GM12878 (cell line): ENCODE results near the gene CLMP. TPM values are rescaled to one million over a fixed set of nuclear protein-coding genes. Genes with fewer than 3 reads are reported as not detected.

ENCODE experiments used
- CBX3 ChIP-seq: fragments of 200-600 bp; sonication (generic); IDR thresholded peaks from 2 replicates; pipeline ENCODE4 v1.6.1; 2016; ENCODE audit warnings: low read depth, borderline replicate concordance
- CUX1 ChIP-seq: IDR thresholded peaks from 2 replicates; pipeline ENCODE4 v1.6.1; 2012; ENCODE audit warnings: improper control_type of control experiment, low read depth, low read length; ENCODE audit not compliant: insufficient replicate concordance
- FOXK2 ChIP-seq: fragments of 450-650 bp; IDR thresholded peaks from 2 replicates; pipeline ENCODE4 v1.6.1; 2017; ENCODE audit warnings: mild to moderate bottlenecking, moderate library complexity
- HDGF ChIP-seq: fragments of 450-650 bp; IDR thresholded peaks from 2 replicates; pipeline ENCODE4 v1.6.1; 2016; ENCODE audit warnings: antibody characterized with exemption
- KLF5 ChIP-seq: fragments of 450-650 bp; IDR thresholded peaks from 2 replicates; pipeline ENCODE4 v1.6.1; 2014; ENCODE audit warnings: mild to moderate bottlenecking; ENCODE audit not compliant: partially characterized antibody
- RAD21 ChIP-seq: IDR thresholded peaks from 2 replicates; pipeline ENCODE4 v1.6.1; 2011; ENCODE audit warnings: mild to moderate bottlenecking, low read depth, low read length, moderate library complexity; ENCODE audit not compliant: insufficient read depth
- SIN3A ChIP-seq: IDR thresholded peaks from 2 replicates; pipeline ENCODE4 v1.6.1; 2012; ENCODE audit warnings: low read depth, low read length, improper control_type of control experiment
- SMAD1 ChIP-seq: fragments of 450-650 bp; IDR thresholded peaks from 2 replicates; pipeline ENCODE4 v1.6.1; 2018; ENCODE audit warnings: mild to moderate bottlenecking, low read depth; ENCODE audit not compliant: partially characterized antibody
- TCF3 ChIP-seq: IDR thresholded peaks from 2 replicates; pipeline ENCODE4 v1.6.1; 2012; ENCODE audit warnings: low read depth, mild to moderate bottlenecking, low read length, borderline replicate concordance; ENCODE audit not compliant: insufficient read depth
- WRNIP1 ChIP-seq: IDR thresholded peaks from 2 replicates; pipeline ENCODE4 v1.6.1; 2011; ENCODE audit warnings: low read depth, low read length, improper control_type of control experiment, borderline replicate concordance
- ZBED1 ChIP-seq: IDR thresholded peaks from 2 replicates; pipeline ENCODE4 v1.6.1; 2016; ENCODE audit warnings: borderline replicate concordance
- polyA plus RNA-seq, 11 experiments: library from polyadenylated mRNA; depleted of rRNA in 4 of 11; unstranded in 6 of 11; stranded (reverse) in 5 of 11; fragments of >200 nt; fragmentation: Nextera tagmentation in 4 of 11; fragmentation: Illumina TruSeq in 1 of 11; extraction: Ambion mirVana in 4 of 11; extraction: Trizol in 1 of 11; gene quantifications; 1 replicate in 1 of 11; 2 replicates in 10 of 11; pipeline versions ENCODE4 v1.2.1 to v1.2.3, GENCODE V29; 2011 to 2016; ENCODE audit warnings: inconsistent platforms in 2 of 11, missing spikeins in 2 of 11, low read depth in 1 of 11
- total RNA-seq, 4 experiments: library from RNA; depleted of rRNA in 3 of 4; stranded (reverse); fragments of >200 nt in 3 of 4; fragmentation: Illumina TruSeq in 1 of 4; extraction: Trizol in 1 of 4; gene quantifications; 2 replicates each; pipeline versions ENCODE4 v1.2.1 to v1.2.3, GENCODE V29; 2013 to 2021
- TF ChIP-seq, protein P1 (sequence below): IDR thresholded peaks from 2 replicates; pipeline ENCODE4 v1.6.1; 2011; ENCODE audit warnings: mild to moderate bottlenecking, low read depth, low read length, moderate library complexity; ENCODE audit not compliant: insufficient replicate concordance
- TF ChIP-seq, protein P2 (sequence below): IDR thresholded peaks from 2 replicates; pipeline ENCODE4 v1.6.1; 2012; ENCODE audit warnings: low read length, inconsistent platforms
- TF ChIP-seq, protein P3 (sequence below): fragments of 450-650 bp; IDR thresholded peaks from 2 replicates; pipeline ENCODE4 v1.6.1; 2017; ENCODE audit warnings: mild to moderate bottlenecking, moderate library complexity
- TF ChIP-seq, protein P4 (sequence below): IDR thresholded peaks from 2 replicates; pipeline ENCODE4 v1.6.1; 2012; ENCODE audit warnings: low read depth, low read length, improper control_type of control experiment

Gene CLMP
- total and polyA plus RNA-seq, 10 of the 15 experiments (the other 5 are each of a cell fraction or from before 2014, with no cell fraction given), result 0.01 to 0.71 (median 0.20) TPM; not detected in 4

DNA sequence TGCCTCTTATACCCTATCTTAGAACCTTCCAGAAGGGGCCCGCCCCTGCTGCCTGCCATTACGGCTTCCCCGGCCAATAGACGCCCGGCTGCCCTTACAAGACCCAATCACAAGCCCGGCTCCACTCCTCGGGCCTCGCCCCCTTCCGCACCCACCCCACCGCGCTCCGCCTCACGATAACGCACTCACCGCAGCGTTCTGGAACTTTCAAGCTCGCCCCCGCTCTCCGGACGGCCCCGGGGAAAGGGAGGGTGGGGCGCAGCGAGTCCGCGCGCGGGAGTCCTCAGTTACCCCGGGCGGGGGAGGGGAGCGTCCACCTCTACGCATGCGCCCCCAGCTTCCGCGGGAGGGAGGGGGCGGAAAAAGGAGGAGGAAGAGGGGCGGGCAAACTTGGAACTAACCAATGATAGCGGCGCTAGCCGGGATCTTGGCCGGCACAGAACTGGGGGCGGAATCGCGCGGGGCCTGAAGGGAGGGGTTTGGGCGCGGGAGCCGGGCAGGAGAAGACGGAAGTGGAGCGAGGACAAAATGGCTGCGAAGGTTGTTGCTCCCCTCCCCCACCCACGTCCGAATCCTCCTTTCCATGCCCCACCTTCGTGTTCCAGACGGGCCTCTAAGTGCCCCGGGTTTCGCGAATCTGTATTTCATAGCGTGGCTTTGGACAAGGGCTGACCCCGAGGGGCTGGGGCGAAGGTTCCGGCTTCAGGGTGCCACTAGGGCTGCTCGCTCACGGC is 132.7 kb downstream of the CLMP start (continued):
- TF ChIP-seq, protein P1, sequence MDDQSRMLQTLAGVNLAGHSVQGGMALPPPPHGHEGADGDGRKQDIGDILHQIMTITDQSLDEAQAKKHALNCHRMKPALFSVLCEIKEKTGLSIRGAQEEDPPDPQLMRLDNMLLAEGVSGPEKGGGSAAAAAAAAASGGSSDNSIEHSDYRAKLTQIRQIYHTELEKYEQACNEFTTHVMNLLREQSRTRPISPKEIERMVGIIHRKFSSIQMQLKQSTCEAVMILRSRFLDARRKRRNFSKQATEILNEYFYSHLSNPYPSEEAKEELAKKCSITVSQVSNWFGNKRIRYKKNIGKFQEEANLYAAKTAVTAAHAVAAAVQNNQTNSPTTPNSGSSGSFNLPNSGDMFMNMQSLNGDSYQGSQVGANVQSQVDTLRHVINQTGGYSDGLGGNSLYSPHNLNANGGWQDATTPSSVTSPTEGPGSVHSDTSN, result peak; percentile 34
- TF ChIP-seq ZBED1 (no peak), TCF3 (no peak), HDGF (peak; percentile 94), KLF5 (no peak), FOXK2 (no peak), CUX1 (no peak), SIN3A (no peak), RAD21 (no peak), WRNIP1 (no peak), CBX3 (no peak), SMAD1 (no peak)
- TF ChIP-seq, protein P2, sequence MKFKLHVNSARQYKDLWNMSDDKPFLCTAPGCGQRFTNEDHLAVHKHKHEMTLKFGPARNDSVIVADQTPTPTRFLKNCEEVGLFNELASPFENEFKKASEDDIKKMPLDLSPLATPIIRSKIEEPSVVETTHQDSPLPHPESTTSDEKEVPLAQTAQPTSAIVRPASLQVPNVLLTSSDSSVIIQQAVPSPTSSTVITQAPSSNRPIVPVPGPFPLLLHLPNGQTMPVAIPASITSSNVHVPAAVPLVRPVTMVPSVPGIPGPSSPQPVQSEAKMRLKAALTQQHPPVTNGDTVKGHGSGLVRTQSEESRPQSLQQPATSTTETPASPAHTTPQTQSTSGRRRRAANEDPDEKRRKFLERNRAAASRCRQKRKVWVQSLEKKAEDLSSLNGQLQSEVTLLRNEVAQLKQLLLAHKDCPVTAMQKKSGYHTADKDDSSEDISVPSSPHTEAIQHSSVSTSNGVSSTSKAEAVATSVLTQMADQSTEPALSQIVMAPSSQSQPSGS, result no peak
- TF ChIP-seq, protein P3, sequence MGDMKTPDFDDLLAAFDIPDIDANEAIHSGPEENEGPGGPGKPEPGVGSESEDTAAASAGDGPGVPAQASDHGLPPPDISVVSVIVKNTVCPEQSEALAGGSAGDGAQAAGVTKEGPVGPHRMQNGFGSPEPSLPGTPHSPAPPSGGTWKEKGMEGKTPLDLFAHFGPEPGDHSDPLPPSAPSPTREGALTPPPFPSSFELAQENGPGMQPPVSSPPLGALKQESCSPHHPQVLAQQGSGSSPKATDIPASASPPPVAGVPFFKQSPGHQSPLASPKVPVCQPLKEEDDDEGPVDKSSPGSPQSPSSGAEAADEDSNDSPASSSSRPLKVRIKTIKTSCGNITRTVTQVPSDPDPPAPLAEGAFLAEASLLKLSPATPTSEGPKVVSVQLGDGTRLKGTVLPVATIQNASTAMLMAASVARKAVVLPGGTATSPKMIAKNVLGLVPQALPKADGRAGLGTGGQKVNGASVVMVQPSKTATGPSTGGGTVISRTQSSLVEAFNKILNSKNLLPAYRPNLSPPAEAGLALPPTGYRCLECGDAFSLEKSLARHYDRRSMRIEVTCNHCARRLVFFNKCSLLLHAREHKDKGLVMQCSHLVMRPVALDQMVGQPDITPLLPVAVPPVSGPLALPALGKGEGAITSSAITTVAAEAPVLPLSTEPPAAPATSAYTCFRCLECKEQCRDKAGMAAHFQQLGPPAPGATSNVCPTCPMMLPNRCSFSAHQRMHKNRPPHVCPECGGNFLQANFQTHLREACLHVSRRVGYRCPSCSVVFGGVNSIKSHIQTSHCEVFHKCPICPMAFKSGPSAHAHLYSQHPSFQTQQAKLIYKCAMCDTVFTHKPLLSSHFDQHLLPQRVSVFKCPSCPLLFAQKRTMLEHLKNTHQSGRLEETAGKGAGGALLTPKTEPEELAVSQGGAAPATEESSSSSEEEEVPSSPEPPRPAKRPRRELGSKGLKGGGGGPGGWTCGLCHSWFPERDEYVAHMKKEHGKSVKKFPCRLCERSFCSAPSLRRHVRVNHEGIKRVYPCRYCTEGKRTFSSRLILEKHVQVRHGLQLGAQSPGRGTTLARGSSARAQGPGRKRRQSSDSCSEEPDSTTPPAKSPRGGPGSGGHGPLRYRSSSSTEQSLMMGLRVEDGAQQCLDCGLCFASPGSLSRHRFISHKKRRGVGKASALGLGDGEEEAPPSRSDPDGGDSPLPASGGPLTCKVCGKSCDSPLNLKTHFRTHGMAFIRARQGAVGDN, result no peak
- TF ChIP-seq, protein P4, sequence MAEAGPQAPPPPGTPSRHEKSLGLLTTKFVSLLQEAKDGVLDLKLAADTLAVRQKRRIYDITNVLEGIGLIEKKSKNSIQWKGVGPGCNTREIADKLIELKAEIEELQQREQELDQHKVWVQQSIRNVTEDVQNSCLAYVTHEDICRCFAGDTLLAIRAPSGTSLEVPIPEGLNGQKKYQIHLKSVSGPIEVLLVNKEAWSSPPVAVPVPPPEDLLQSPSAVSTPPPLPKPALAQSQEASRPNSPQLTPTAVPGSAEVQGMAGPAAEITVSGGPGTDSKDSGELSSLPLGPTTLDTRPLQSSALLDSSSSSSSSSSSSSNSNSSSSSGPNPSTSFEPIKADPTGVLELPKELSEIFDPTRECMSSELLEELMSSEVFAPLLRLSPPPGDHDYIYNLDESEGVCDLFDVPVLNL, result peak; percentile 70
